ENCODE results near the gene SLC10A2. TPM values are rescaled to one million over a fixed set of nuclear protein-coding genes. Genes with fewer than 3 reads are reported as not detected.
"Not testable (repeated sequence)": the region's sequence is repeated elsewhere in the genome, so short reads cannot be mapped to it uniquely, and the experiment has no call there.

Gene SLC10A2
- total RNA-seq, 4 donors from 2014 or later = 5.0 to 579 (median 421) TPM

DNA sequence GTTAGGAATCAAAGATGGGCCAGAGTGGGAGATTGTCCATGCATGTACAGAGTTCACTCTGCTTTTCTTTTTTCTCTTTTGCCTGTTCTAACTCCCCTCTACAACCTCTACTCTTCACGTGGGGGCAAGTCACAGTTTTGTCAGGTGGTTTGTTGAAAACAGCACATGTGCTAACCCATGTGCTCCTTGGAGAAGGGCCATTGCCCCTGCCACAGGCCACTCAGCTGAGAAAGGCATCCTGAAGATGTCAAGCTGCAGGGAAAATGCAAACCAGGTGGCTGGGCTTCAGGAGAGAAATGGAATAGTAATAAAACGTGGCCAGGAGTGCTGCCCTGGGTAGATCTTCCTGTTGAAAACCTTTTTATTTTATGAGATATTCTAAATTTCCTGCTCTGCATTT, 35.3 kb upstream of the SLC10A2 start:
- DNase-seq = no peak
- H3K4me3 ChIP-seq = no peak overlapping the region
- no peaks in the 10 kb centered on the region for H3K4me1 ChIP-seq
- H3K36me3 ChIP-seq = no peaks in the 10 kb centered on the region
- H3K27me3 ChIP-seq = no peaks in the 10 kb centered on the region
- no peak overlapping the region for H3K27ac ChIP-seq
- TF ChIP-seq CTCF (IDR thresholded peaks at IDR 0.05) = no peak
- TF ChIP-seq POLR2A (IDR thresholded peaks at IDR 0.05) = no peak
- H3K9me3 ChIP-seq = no peaks in the 10 kb centered on the region

DNA sequence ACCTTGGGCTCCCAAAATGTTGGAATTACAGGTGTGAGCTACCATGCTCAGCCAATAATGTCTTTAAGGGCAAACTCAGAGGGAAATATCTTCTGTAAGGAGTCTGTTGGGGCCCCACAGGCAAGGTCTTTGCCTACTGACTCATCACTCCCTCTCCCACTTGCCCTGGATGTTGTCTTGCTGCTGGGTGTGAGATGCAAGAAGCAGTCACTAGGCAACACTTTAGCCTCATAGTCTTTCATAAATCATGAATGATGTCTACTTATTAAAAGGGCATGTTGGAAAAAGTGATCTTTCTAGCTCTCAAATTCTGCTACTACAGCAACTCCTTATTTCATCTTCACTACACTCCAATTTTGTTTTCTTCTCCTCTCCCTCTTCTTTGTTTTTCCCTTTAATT, 34.6 kb upstream of the SLC10A2 start:
- Histone ChIP-seq H3K36me3 (no peaks in the 10 kb centered on the region), H3K27ac (no peak overlapping the region), H3K27me3 (no peaks in the 10 kb centered on the region), H3K4me3 (no peak overlapping the region), H3K4me1 (no peaks in the 10 kb centered on the region), H3K9me3 (no peaks in the 10 kb centered on the region)
- no peak for TF ChIP-seq CTCF (IDR thresholded peaks at IDR 0.05)
- no peak for TF ChIP-seq POLR2A (IDR thresholded peaks at IDR 0.05)
- no peak for DNase-seq

DNA sequence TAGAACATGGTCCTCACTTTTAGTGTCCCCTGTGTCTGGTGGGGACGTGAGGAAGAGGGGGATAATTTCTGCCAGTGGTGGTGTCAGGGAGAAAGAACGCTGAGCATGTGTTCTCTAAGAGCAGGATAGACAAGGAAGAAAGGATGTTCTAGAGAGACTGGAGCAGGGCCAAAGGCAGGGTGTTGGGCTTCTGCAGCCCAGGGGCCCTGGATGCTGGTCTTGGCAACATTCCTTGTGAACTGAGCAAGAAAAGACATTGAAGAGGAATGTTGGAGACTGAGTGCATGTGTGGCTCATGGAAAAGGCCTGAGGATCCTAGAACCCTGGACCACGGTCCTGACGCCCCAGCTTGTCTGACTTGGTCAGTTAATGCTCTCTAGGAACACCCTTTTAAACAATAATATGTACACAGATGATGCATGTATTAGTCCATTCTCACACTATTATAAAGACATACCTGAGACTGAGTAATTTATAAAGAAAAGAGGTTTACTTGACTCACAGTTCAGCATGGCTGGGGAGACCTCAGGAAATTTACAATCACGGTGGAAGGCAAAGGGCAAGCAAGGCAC, 33.6 kb upstream of the SLC10A2 start:
- H3K27ac ChIP-seq = no peak overlapping the region
- no peak overlapping the region for H3K4me3 ChIP-seq
- H3K27me3 ChIP-seq = no peaks in the 10 kb centered on the region
- H3K36me3 ChIP-seq = no peaks in the 10 kb centered on the region
- H3K9me3 ChIP-seq = no peaks in the 10 kb centered on the region
- no peaks in the 10 kb centered on the region for H3K4me1 ChIP-seq
- no peak for DNase-seq
- TF ChIP-seq POLR2A (IDR thresholded peaks at IDR 0.05) (no peak), CTCF (IDR thresholded peaks at IDR 0.05) (no peak)

DNA sequence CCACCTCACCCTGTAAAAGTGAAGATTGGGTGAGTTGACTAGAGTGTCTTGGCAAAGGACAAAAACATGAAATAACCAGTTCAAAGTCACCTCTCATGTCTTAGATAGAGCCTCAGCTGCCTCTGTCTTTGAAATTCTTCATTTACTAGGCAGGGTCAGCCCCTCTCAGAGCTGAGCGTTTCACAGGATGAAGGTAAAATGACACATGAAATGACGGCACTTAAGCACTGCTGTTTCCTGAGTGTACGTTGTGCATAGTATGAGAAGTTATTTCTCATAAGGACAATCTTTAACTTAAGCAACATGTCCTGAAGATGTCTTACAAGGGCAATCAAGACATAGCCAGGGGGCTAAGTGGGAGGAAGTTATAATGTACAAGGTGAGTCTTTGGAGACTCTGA, 32.3 kb upstream of the SLC10A2 start:
- Histone ChIP-seq H3K9me3 (peaks cover 0 to 4% (median 0%) of the 10 kb centered on the region in 4 donors), H3K36me3 (no peaks in the 10 kb centered on the region), H3K4me1 (no peaks in the 10 kb centered on the region), H3K27ac (no peak overlapping the region), H3K27me3 (no peaks in the 10 kb centered on the region), H3K4me3 (no peak overlapping the region)
- TF ChIP-seq CTCF (IDR thresholded peaks at IDR 0.05) = no peak
- TF ChIP-seq POLR2A (IDR thresholded peaks at IDR 0.05) = no peak
- no peak for DNase-seq

GRCh38 chr13:103097366-103097928, 31.2 kb upstream of the SLC10A2 start:
- no peaks in the 10 kb centered on the region for H3K36me3 ChIP-seq
- no peaks in the 10 kb centered on the region for H3K4me1 ChIP-seq
- H3K27me3 ChIP-seq = no peaks in the 10 kb centered on the region
- no peak overlapping the region for H3K27ac ChIP-seq
- TF ChIP-seq POLR2A (IDR thresholded peaks at IDR 0.05) (no peak), CTCF (IDR thresholded peaks at IDR 0.05) (no peak)
- H3K9me3 ChIP-seq = peaks cover 0 to 8% (median 2%) of the 10 kb centered on the region in 4 donors
- H3K4me3 ChIP-seq = no peak overlapping the region
- no peak for DNase-seq

DNA sequence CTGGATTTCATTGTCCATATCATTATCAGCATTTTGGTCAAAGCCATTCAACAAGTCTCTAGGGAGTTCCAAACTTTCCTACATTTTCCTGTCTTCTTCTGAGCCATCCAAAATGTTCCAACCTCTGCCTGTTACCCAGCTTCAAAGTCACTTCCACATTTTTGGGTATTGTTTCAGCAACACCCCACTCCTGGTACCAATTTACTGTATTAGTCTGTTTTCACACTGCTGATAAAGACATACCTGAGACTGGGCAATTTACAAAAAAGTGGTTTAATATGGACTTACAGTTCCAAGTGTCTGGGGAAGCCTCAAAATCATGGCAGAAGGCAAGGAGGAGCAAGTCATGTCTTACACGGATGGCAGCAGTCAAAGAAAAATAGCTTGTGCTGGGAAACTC, 27.4 kb upstream of the SLC10A2 start:
- not testable (repeated sequence) for H3K4me1 ChIP-seq, H3K27me3 ChIP-seq, H3K9me3 ChIP-seq, H3K4me3 ChIP-seq, H3K27ac ChIP-seq, H3K36me3 ChIP-seq, DNase-seq

Measured in Peyer's patch (tissue), 4 donors.